ENCODE results near the gene LHX3. TPM values are rescaled to one million over a fixed set of nuclear protein-coding genes. Genes with fewer than 3 reads are reported as not detected.

Gene LHX3
- total and polyA plus RNA-seq, 2 of the 8 experiments (the other 6 are each of a cell fraction or from before 2014, with no cell fraction given) = 0.02 TPM; not detected in 1

- TF ChIP-seq, protein P1, sequence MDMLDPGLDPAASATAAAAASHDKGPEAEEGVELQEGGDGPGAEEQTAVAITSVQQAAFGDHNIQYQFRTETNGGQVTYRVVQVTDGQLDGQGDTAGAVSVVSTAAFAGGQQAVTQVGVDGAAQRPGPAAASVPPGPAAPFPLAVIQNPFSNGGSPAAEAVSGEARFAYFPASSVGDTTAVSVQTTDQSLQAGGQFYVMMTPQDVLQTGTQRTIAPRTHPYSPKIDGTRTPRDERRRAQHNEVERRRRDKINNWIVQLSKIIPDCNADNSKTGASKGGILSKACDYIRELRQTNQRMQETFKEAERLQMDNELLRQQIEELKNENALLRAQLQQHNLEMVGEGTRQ (IDR thresholded peaks at IDR 0.05; ENCODE audit: low read length) = no peak
- no peak for TF ChIP-seq YY1 (IDR thresholded peaks at IDR 0.05; ENCODE audit: low read depth, low read length)
- no peak for TF ChIP-seq RAD21 (IDR thresholded peaks at IDR 0.05 in 1 of 2, conservative IDR thresholded peaks at IDR 0.05 in 1 of 2; ENCODE audit: low read depth in 2 of 2, low read length in 2 of 2)
- no peak for TF ChIP-seq PHF8 (conservative IDR thresholded peaks at IDR 0.05; ENCODE audit: low read depth, low read length)
Observed at GRCh38 chr9:136208675-136209074, 3.7 kb upstream of the LHX3 start (continued).

Measured in H1 (cell line).